ENCODE results near the gene STX3.

- peak; percentile 87 for TF ChIP-seq POLR2AphosphoS5 (IDR thresholded peaks at IDR 0.05; ENCODE audit: low read depth)
- TF ChIP-seq, protein P1, sequence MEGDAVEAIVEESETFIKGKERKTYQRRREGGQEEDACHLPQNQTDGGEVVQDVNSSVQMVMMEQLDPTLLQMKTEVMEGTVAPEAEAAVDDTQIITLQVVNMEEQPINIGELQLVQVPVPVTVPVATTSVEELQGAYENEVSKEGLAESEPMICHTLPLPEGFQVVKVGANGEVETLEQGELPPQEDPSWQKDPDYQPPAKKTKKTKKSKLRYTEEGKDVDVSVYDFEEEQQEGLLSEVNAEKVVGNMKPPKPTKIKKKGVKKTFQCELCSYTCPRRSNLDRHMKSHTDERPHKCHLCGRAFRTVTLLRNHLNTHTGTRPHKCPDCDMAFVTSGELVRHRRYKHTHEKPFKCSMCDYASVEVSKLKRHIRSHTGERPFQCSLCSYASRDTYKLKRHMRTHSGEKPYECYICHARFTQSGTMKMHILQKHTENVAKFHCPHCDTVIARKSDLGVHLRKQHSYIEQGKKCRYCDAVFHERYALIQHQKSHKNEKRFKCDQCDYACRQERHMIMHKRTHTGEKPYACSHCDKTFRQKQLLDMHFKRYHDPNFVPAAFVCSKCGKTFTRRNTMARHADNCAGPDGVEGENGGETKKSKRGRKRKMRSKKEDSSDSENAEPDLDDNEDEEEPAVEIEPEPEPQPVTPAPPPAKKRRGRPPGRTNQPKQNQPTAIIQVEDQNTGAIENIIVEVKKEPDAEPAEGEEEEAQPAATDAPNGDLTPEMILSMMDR (conservative IDR thresholded peaks at IDR 0.05; ENCODE audit: low read depth in 2 of 2): peak; percentile 17 to 21; a peak in 1 of 4 replicates
- TF ChIP-seq, protein P2, sequence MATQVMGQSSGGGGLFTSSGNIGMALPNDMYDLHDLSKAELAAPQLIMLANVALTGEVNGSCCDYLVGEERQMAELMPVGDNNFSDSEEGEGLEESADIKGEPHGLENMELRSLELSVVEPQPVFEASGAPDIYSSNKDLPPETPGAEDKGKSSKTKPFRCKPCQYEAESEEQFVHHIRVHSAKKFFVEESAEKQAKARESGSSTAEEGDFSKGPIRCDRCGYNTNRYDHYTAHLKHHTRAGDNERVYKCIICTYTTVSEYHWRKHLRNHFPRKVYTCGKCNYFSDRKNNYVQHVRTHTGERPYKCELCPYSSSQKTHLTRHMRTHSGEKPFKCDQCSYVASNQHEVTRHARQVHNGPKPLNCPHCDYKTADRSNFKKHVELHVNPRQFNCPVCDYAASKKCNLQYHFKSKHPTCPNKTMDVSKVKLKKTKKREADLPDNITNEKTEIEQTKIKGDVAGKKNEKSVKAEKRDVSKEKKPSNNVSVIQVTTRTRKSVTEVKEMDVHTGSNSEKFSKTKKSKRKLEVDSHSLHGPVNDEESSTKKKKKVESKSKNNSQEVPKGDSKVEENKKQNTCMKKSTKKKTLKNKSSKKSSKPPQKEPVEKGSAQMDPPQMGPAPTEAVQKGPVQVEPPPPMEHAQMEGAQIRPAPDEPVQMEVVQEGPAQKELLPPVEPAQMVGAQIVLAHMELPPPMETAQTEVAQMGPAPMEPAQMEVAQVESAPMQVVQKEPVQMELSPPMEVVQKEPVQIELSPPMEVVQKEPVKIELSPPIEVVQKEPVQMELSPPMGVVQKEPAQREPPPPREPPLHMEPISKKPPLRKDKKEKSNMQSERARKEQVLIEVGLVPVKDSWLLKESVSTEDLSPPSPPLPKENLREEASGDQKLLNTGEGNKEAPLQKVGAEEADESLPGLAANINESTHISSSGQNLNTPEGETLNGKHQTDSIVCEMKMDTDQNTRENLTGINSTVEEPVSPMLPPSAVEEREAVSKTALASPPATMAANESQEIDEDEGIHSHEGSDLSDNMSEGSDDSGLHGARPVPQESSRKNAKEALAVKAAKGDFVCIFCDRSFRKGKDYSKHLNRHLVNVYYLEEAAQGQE (IDR thresholded peaks at IDR 0.05; ENCODE audit: unreplicated experiment): no peak
- no peak for TF ChIP-seq EZH2 (IDR thresholded peaks at IDR 0.05; ENCODE audit: low read depth, unreplicated experiment)
- peak; percentile 73 for TF ChIP-seq CREB1 (CRISPR knock-in tag; IDR thresholded peaks at IDR 0.05; ENCODE audit: low read depth)
- TF ChIP-seq JUNB (IDR thresholded peaks at IDR 0.05; ENCODE audit: unreplicated experiment): no peak
- no peak for TF ChIP-seq EZH2phosphoT487 (IDR thresholded peaks at IDR 0.05; ENCODE audit: unreplicated experiment)
- TF ChIP-seq ZNF331 (CRISPR knock-in tag; IDR thresholded peaks at IDR 0.05; ENCODE audit: low read depth): no peak
- TF ChIP-seq ZNF114 (CRISPR knock-in tag; IDR thresholded peaks at IDR 0.05): no peak
Measured at GRCh38 chr11:59810189-59810910, 55.2 kb downstream of the STX3 start, which contains the start of gene MRPL16.
